Thyroid gland (tissue), 4 donors: ENCODE data around the gene CGB7.
A peak's percentile ranks its signal among the peaks of the same experiment; 100 is the strongest.

ENCODE experiments used
- CTCF ChIP-seq, 6 experiments: fragments of 200-600 bp in 3 of 6; fragments of 450-650 bp in 3 of 6; sonication (generic) in 3 of 6; IDR thresholded peaks; one replicate each; pipeline ENCODE4 v1.5.1; 2016 to 2019; ENCODE audit warnings: antibody characterized with exemption in 6 of 6, mild to moderate bottlenecking in 2 of 6, inconsistent platforms in 1 of 6, moderate library complexity in 1 of 6
- POLR2A ChIP-seq, 2 donors: fragments of 450-650 bp; IDR thresholded peaks; one replicate each; pipeline ENCODE4 v1.6.1; 2017; ENCODE audit warnings: antibody characterized with exemption in 2 of 2, mild to moderate bottlenecking in 2 of 2, moderate library complexity in 1 of 2

- TF ChIP-seq CTCF (IDR thresholded peaks at IDR 0.05) (peak; percentile 33 to 78 (median 44)), POLR2A (IDR thresholded peaks at IDR 0.05) (no peak)
Observed at GRCh38 chr19:49106648-49107135, 49.1 kb upstream of the CGB7 start.
